H1 (cell line): ENCODE results near the gene TSGA10IP. TPM values are rescaled to one million over a fixed set of nuclear protein-coding genes. Genes with fewer than 3 reads are reported as not detected.

ENCODE experiments used
- CTCF ChIA-PET: fragments of 300-600 bp; sonication (Branson Sonifier 250); formaldehyde crosslinking; loops from one replicate; lab custom pipeline; 2021; ENCODE audit not compliant: partially characterized antibody; lab: Charles Lee
- POLR2A ChIA-PET: fragments of 300-600 bp; sonication (Branson Sonifier 250); formaldehyde crosslinking; loops from one replicate; lab custom pipeline; 2021; ENCODE audit warnings: inconsistent platforms; ENCODE audit not compliant: partially characterized antibody; lab: Charles Lee
- DNase-seq, 2 experiments: peaks; one replicate each; pipeline versions ENCODE4 v3.0.0 to v3.0.0-alpha.2; 2010 to 2022; ENCODE audit warnings: low spot score in 2 of 2, low read depth in 1 of 2, mixed read lengths in 1 of 2
- FAIRE-seq: peaks from 2 replicates; lab custom pipeline; 2011; peaks lifted over from hg19 to GRCh38; lab: Jason Lieb, UNC
- H2AFZ ChIP-seq: 2 replicates; pipeline ENCODE4 v1.8.1; 2012; ENCODE audit warnings: low read length, inconsistent platforms
- H2AK5ac ChIP-seq: 2 replicates; pipeline ENCODE4 v1.6.1; 2013; ENCODE audit warnings: low read depth, low read length
- H2BK120ac ChIP-seq: replicated peaks from 2 replicates; pipeline ENCODE3; 2013; ENCODE audit warnings: low read depth, low read length, inconsistent platforms
- H2BK12ac ChIP-seq: 2 replicates; pipeline ENCODE4 v1.6.1; 2013; ENCODE audit warnings: low read depth, low read length
- H2BK15ac ChIP-seq: 2 replicates; pipeline ENCODE4 v1.6.1; 2013; ENCODE audit warnings: low read length
- H2BK20ac ChIP-seq: 2 replicates; pipeline ENCODE4 v1.6.1; 2013; ENCODE audit warnings: low read length
- H2BK5ac ChIP-seq: 2 replicates; pipeline ENCODE4 v1.6.1; 2013; ENCODE audit warnings: low read depth, low read length
- H3K14ac ChIP-seq: 2 replicates; pipeline ENCODE4 v1.6.1; 2013; ENCODE audit warnings: inconsistent platforms; ENCODE audit not compliant: insufficient read length
- H3K18ac ChIP-seq: 2 replicates; pipeline ENCODE4 v1.6.1; 2013; ENCODE audit warnings: low read length; ENCODE audit errors: extremely low read depth
- H3K23ac ChIP-seq: 2 replicates; pipeline ENCODE4 v1.6.1; 2013; ENCODE audit warnings: inconsistent platforms; ENCODE audit not compliant: insufficient read length
- H3K23me2 ChIP-seq: 2 replicates; pipeline ENCODE4 v1.6.1; 2013; ENCODE audit warnings: low read depth, low read length
- H3K27ac ChIP-seq: 2 replicates; pipeline ENCODE4 v1.6.1; 2011; ENCODE audit warnings: low read depth, low read length, inconsistent platforms
- H3K27me3 ChIP-seq, 4 experiments: replicated peaks in 1 of 4; 1 replicate in 1 of 4; 2 replicates in 3 of 4; pipeline versions ENCODE4 v1.6.1 to v1.8.1; 2011 to 2013; ENCODE audit warnings: low read length in 3 of 4, mild to moderate bottlenecking in 3 of 4, inconsistent platforms in 2 of 4, mixed read lengths in 2 of 4, moderate library complexity in 1 of 4; ENCODE audit not compliant: control insufficient read depth in 3 of 4, insufficient read depth in 3 of 4; ENCODE audit errors: extremely low read depth in 1 of 4
- H3K36me3 ChIP-seq, 4 experiments: 2 replicates each; pipeline versions ENCODE4 v1.6.1 to v1.8.1; 2011 to 2013; ENCODE audit warnings: mild to moderate bottlenecking in 4 of 4, low read length in 3 of 4, moderate library complexity in 2 of 4, control low read depth in 1 of 4, inconsistent platforms in 1 of 4; ENCODE audit not compliant: insufficient read depth in 4 of 4, control insufficient read depth in 2 of 4
- H3K4ac ChIP-seq: replicated peaks from 2 replicates; pipeline ENCODE3; 2013; ENCODE audit warnings: low read length, low read depth, mixed read lengths, inconsistent platforms; ENCODE audit not compliant: insufficient read length
- H3K4me1 ChIP-seq, 4 experiments: replicated peaks in 1 of 4; 1 replicate in 1 of 4; 2 replicates in 3 of 4; pipeline versions ENCODE4 v1.6.1 to v1.8.1; 2011 to 2013; ENCODE audit warnings: low read length in 3 of 4, inconsistent platforms in 2 of 4, mixed read lengths in 1 of 4; ENCODE audit not compliant: insufficient read depth in 4 of 4, control insufficient read depth in 3 of 4
- H3K4me2 ChIP-seq, 2 experiments: 2 replicates each; pipeline versions ENCODE4 v1.6.1 to v1.8.1; 2011 to 2013; ENCODE audit warnings: low read depth in 2 of 2, low read length in 2 of 2, control low read depth in 1 of 2, inconsistent platforms in 1 of 2, mild to moderate bottlenecking in 1 of 2; ENCODE audit not compliant: insufficient read depth in 1 of 2
- H3K4me3 ChIP-seq, 4 experiments: fragments of 200-600, 300-600 bp in 1 of 4; sonication (generic), shearing (Covaris generic), sonication (Bioruptor Twin) in 1 of 4; 2 replicates each; pipeline versions ENCODE4 v1.5.1 to v1.8.1; 2011 to 2016; ENCODE audit warnings: low read length in 4 of 4, low read depth in 3 of 4, control low read depth in 2 of 4, inconsistent platforms in 2 of 4, mild to moderate bottlenecking in 2 of 4, mixed read lengths in 1 of 4, moderate library complexity in 1 of 4; ENCODE audit not compliant: insufficient read depth in 2 of 4; ENCODE audit errors: extremely low read depth in 1 of 4
- H3K56ac ChIP-seq: replicated peaks from 2 replicates; pipeline ENCODE3; 2013; ENCODE audit warnings: low read depth, mild to moderate bottlenecking, mixed read lengths, low read length, inconsistent platforms; ENCODE audit not compliant: insufficient read length
- H3K79me1 ChIP-seq: 2 replicates; pipeline ENCODE4 v1.6.1; 2013; ENCODE audit warnings: low read depth, low read length, control low read depth
- H3K79me2 ChIP-seq, 2 experiments: 2 replicates each; pipeline versions ENCODE4 v1.6.1 to v1.8.1; 2012 to 2013; ENCODE audit warnings: low read length in 2 of 2, mild to moderate bottlenecking in 2 of 2, inconsistent platforms in 1 of 2; ENCODE audit not compliant: insufficient read depth in 2 of 2, control insufficient read depth in 1 of 2
- H3K9ac ChIP-seq, 4 experiments: replicated peaks in 1 of 4; 1 replicate in 1 of 4; 2 replicates in 3 of 4; pipeline versions ENCODE4 v1.6.1 to v1.8.1; 2011 to 2013; ENCODE audit warnings: low read depth in 3 of 4, low read length in 3 of 4, control low read depth in 2 of 4, mild to moderate bottlenecking in 2 of 4, moderate library complexity in 2 of 4, inconsistent platforms in 1 of 4; ENCODE audit errors: extremely low read depth in 1 of 4
- H3K9me3 ChIP-seq, 2 experiments: 2 replicates each; pipeline versions ENCODE4 v1.6.1 to v1.8.1; 2012 to 2013; ENCODE audit warnings: mild to moderate bottlenecking in 2 of 2, moderate library complexity in 2 of 2, control low read depth in 1 of 2, inconsistent platforms in 1 of 2, low read depth in 1 of 2, low read length in 1 of 2, mixed read lengths in 1 of 2; ENCODE audit not compliant: insufficient read depth in 2 of 2
- H4K20me1 ChIP-seq, 2 experiments: replicated peaks in 1 of 2; 2 replicates each; pipeline versions ENCODE3 to v1.8.1; 2011 to 2013; ENCODE audit warnings: inconsistent platforms in 2 of 2, low read length in 2 of 2, mild to moderate bottlenecking in 1 of 2; ENCODE audit not compliant: insufficient read depth in 2 of 2, control insufficient read depth in 1 of 2
- H4K5ac ChIP-seq: 2 replicates; pipeline ENCODE4 v1.6.1; 2013; ENCODE audit warnings: low read length, low read depth, mixed read lengths, inconsistent platforms; ENCODE audit not compliant: insufficient read length
- H4K8ac ChIP-seq: 2 replicates; pipeline ENCODE4 v1.8.0; 2013; ENCODE audit warnings: mild to moderate bottlenecking, moderate library complexity, low read length, inconsistent platforms; ENCODE audit not compliant: insufficient read depth; ENCODE audit errors: extremely low read depth
- H4K91ac ChIP-seq: replicated peaks from 2 replicates; pipeline ENCODE3; 2013; ENCODE audit warnings: low read length, mixed read lengths, inconsistent platforms; ENCODE audit not compliant: insufficient read length
- ATF3 ChIP-seq: IDR thresholded peaks from 2 replicates; pipeline ENCODE4 v1.6.1; 2011; ENCODE audit warnings: low read depth, mild to moderate bottlenecking, low read length; ENCODE audit not compliant: insufficient read depth
- CBX8 ChIP-seq: fragments of 300-800, 300-1000 bp; sonication (generic); IDR thresholded peaks from 2 replicates; pipeline ENCODE4 v1.7.1; 2016; ENCODE audit warnings: low read depth, low read length, borderline replicate concordance
- RNF2 ChIP-seq: fragments of 200-900, 300-1000 bp; sonication (generic); IDR thresholded peaks from 2 replicates; pipeline ENCODE4 v1.7.1; 2016; ENCODE audit warnings: borderline replicate concordance, low read depth, mild to moderate bottlenecking, antibody characterized with exemption, low read length; ENCODE audit not compliant: poor library complexity, severe bottlenecking; ENCODE audit errors: missing control alignments
- SP1 ChIP-seq: IDR thresholded peaks from 2 replicates; pipeline ENCODE4 v1.6.1; 2011; ENCODE audit warnings: low read depth, low read length
- TAF1 ChIP-seq: IDR thresholded peaks from 2 replicates; pipeline ENCODE4 v1.6.1; 2011; ENCODE audit warnings: mild to moderate bottlenecking, low read depth, low read length
- USF2 ChIP-seq: IDR thresholded peaks from 2 replicates; pipeline ENCODE4 v1.6.1; 2011; ENCODE audit warnings: low read length, improper control_type of control experiment
- WGBS, 2 experiments: shearing (Covaris generic) in 1 of 2; methylation state at CpG; one replicate each; pipeline versions ENCODE4 v1.1.6 to v1.1.7; 2013 to 2015; ENCODE audit warnings: low lambda C conversion rate in 2 of 2, mixed read lengths in 2 of 2, inconsistent platforms in 1 of 2, low coverage in 1 of 2, missing lambda C conversion rate in 1 of 2; ENCODE audit not compliant: insufficient replicate concordance in 2 of 2, insufficient coverage in 1 of 2, insufficient read length in 1 of 2; ENCODE audit errors: extremely low coverage in 1 of 2, missing lambda C conversion rate in 1 of 2; 5-methylcytosine and 5-hydroxymethylcytosine counted together
- polyA plus RNA-seq, 7 experiments: library from polyadenylated mRNA; depleted of rRNA in 3 of 7; stranded (reverse) in 5 of 7; unstranded in 2 of 7; fragments of >200 nt in 5 of 7; fragments of 200-250 nt in 2 of 7; gene quantifications; 1 replicate in 5 of 7; 2 replicates in 1 of 7; 4 replicates in 1 of 7; pipeline versions ENCODE4 v1.2.1 to v1.2.3, GENCODE V29; 2011 to 2013; ENCODE audit warnings: missing spikeins in 2 of 7, mixed read lengths in 2 of 7
- total RNA-seq: library from RNA; stranded (reverse); fragmentation: NEBNext Ultra II Directional; extraction: Animal tissue kit (Norgen Biotek cat#: 25700); gene quantifications from 2 replicates; pipeline ENCODE4 v1.2.1, GENCODE V29; 2021

The TSGA10IP gene
- total and polyA plus RNA-seq, 2 of the 8 experiments (the other 6 are each of a cell fraction or from before 2014, with no cell fraction given): 1.9 to 6.0 TPM

GRCh38 chr11:65997286-65997685 lies 52.0 kb downstream of the TSGA10IP start:
- Histone ChIP-seq H3K18ac (no peak overlapping the region), H2BK5ac (no peak overlapping the region), H3K9ac (no peak overlapping the region), H3K79me2 (peaks cover 0 to 16% of the 10 kb centered on the region in 2 experiments; a peak in 2 of 4 replicates), H2BK120ac (no peak overlapping the region), H3K27ac (no peak overlapping the region), H4K20me1 (peaks cover 6 to 12% of the 10 kb centered on the region in 2 experiments), H3K23me2 (peaks cover 2% of the 10 kb centered on the region; the same call in 1 of the 2 replicates), H3K56ac (no peak overlapping the region), H3K4me2 (no peak overlapping the region), H2BK12ac (no peak overlapping the region), H4K5ac (no peak overlapping the region), H3K4ac (no peak overlapping the region)
- ChIA-PET CTCF (interaction anchor here (0.6 to 2.9 kb wide), 3 partner anchors 25 to 106 kb away, joined by 3 to 12 read pairs (median 3); no protein-coding TSS in a partner anchor), POLR2A (interaction anchor here (0.6 kb wide), 1 partner anchor 152 kb away, joined by 3 read pairs; no protein-coding TSS in a partner anchor)
- no peak for FAIRE-seq
- DNase-seq: no peak
- TF ChIP-seq SP1 (no peak), TAF1 (no peak), RNF2 (no peak), USF2 (no peak), CBX8 (no peak), ATF3 (no peak)
- TF ChIP-seq, all 59 proteins: peak for 0
- H3K4me3 ChIP-seq: no peak overlapping the region
- no peak overlapping the region for H3K14ac ChIP-seq
- H2BK20ac ChIP-seq: no peak overlapping the region
- H2AK5ac ChIP-seq: no peak overlapping the region
- WGBS, 2 experiments: 98% methylated on average over 2 of the region's 2 CpGs; no CpG with 5 or more reads in 1 of the 2 experiments
- no peak overlapping the region for H2AFZ ChIP-seq
- H3K27me3 ChIP-seq: no peaks in the 10 kb centered on the region
- H4K8ac ChIP-seq: no peak overlapping the region
- no peak overlapping the region for H2BK15ac ChIP-seq
- no peaks in the 10 kb centered on the region; the same call in none of the 2 replicates for H3K79me1 ChIP-seq
- H3K23ac ChIP-seq: no peak overlapping the region
- H3K4me1 ChIP-seq: no peaks in the 10 kb centered on the region
- no peaks in the 10 kb centered on the region for H3K9me3 ChIP-seq
- H4K91ac ChIP-seq: no peak overlapping the region
- H3K36me3 ChIP-seq: peaks cover 13 to 34% (median 27%) of the 10 kb centered on the region in 4 experiments
